ENCODE measurements around the gene DMAC1.

Gene DMAC1

GRCh38 chr9:7799234-7799943 is at the start of gene DMAC1:
TSS of gene DMAC1 (minus strand) at chr9:7799778. CDS start at chr9:7799734, 44 bp downstream.
- DNase-seq (ENCODE audit: low read depth in 2 of 2), result peak; percentile 42 to 59

- DNase-seq (ENCODE audit: low read depth in 2 of 2), result no peak
Observed at GRCh38 chr9:7849362-7849761, 49.8 kb upstream of the DMAC1 start.

- DNase-seq (ENCODE audit: low read depth in 2 of 2), result no peak
Observed at GRCh38 chr9:7848498-7848897, 48.9 kb upstream of the DMAC1 start.

- DNase-seq (ENCODE audit: low read depth in 2 of 2), result no peak
Observed at GRCh38 chr9:7844242-7844641, 44.7 kb upstream of the DMAC1 start.

GRCh38 chr9:7841831-7842230 is 42.3 kb upstream of the DMAC1 start:
- DNase-seq (ENCODE audit: low read depth in 2 of 2), result no peak

- DNase-seq (ENCODE audit: low read depth in 2 of 2), result no peak
Observed at GRCh38 chr9:7834531-7834930, 35.0 kb upstream of the DMAC1 start.

- no peak for DNase-seq (ENCODE audit: low read depth in 2 of 2)
Observed at GRCh38 chr9:7828334-7828733, 28.8 kb upstream of the DMAC1 start.

GRCh38 chr9:7827792-7828191 is 28.2 kb upstream of the DMAC1 start:
- no peak for DNase-seq (ENCODE audit: low read depth in 2 of 2)

GRCh38 chr9:7827056-7827455 is 27.5 kb upstream of the DMAC1 start:
- no peak for DNase-seq (ENCODE audit: low read depth in 2 of 2)

GRCh38 chr9:7823651-7824050 is 24.1 kb upstream of the DMAC1 start:
- DNase-seq (ENCODE audit: low read depth in 2 of 2), result no peak

GRCh38 chr9:7819984-7820383 is 20.4 kb upstream of the DMAC1 start:
- DNase-seq (ENCODE audit: low read depth in 2 of 2), result no peak

- no peak for DNase-seq (ENCODE audit: low read depth in 2 of 2)
Observed at GRCh38 chr9:7816021-7816420, 16.4 kb upstream of the DMAC1 start.

- no peak for DNase-seq (ENCODE audit: low read depth in 2 of 2)
Observed at GRCh38 chr9:7813030-7813429, 13.5 kb upstream of the DMAC1 start.

GRCh38 chr9:7811677-7812076 is 12.1 kb upstream of the DMAC1 start:
- no peak for DNase-seq (ENCODE audit: low read depth in 2 of 2)

GRCh38 chr9:7802666-7803065 is 3.1 kb upstream of the DMAC1 start:
- no peak for DNase-seq (ENCODE audit: low read depth in 2 of 2)

GRCh38 chr9:7799944-7800285 is 337 bp upstream of the DMAC1 start:
- DNase-seq (ENCODE audit: low read depth in 2 of 2), result no peak

- no peak for DNase-seq (ENCODE audit: low read depth in 2 of 2)
Observed at GRCh38 chr9:7794196-7794595, 5.4 kb downstream of the DMAC1 start.

GRCh38 chr9:7791394-7791793 is 8.2 kb downstream of the DMAC1 start:
- no peak for DNase-seq (ENCODE audit: low read depth in 2 of 2)

GRCh38 chr9:7790819-7791182 is 8.8 kb downstream of the DMAC1 start:
- no peak for DNase-seq (ENCODE audit: low read depth in 2 of 2)

GRCh38 chr9:7790022-7790818 is 9.4 kb downstream of the DMAC1 start:
- DNase-seq (ENCODE audit: low read depth in 2 of 2), result no peak

GRCh38 chr9:7788772-7789171 is 10.8 kb downstream of the DMAC1 start:
- no peak for DNase-seq (ENCODE audit: low read depth in 2 of 2)

GRCh38 chr9:7785813-7786212 is 13.8 kb downstream of the DMAC1 start:
- no peak for DNase-seq (ENCODE audit: low read depth in 2 of 2)

- DNase-seq (ENCODE audit: low read depth in 2 of 2), result no peak
Observed at GRCh38 chr9:7784472-7784871, 15.1 kb downstream of the DMAC1 start.

All from activated CD8-positive, alpha-beta memory T cell treated with anti-CD3 and anti-CD28 coated beads for 4 hours (primary cell).